HepG2 (cell line): ENCODE measurements around the gene AKR1A1. TPM values are rescaled to one million over a fixed set of nuclear protein-coding genes. Genes with fewer than 3 reads are reported as not detected.
A peak's percentile ranks its signal among the peaks of the same experiment; 100 is the strongest.

Experiments
- ATAC-seq: fragments of 200-7000 bp; cut with Tn5 transposase; 3 replicates; pipeline ENCODE4 v1.9.1; 2020; ENCODE audit warnings: mild to moderate bottlenecking, moderate library complexity
- BruUV-seq: library from RNA; stranded (reverse); fragments of 400-500 nt; replicated peaks from 2 replicates; lab custom pipeline; 2021; lab: Mats Ljungman, UMichigan
- CTCF ChIA-PET: fragments of 300-600 bp; formaldehyde crosslinking; extraction: SDS; loops from one replicate; lab custom pipeline; 2021; ENCODE audit warnings: low total read pairs, inconsistent platforms, low intra/inter-chr PET ratio; lab: Yijun Ruan, JAX
- POLR2A ChIA-PET: fragments of 350-600 bp; sonication (Branson Sonifier 250); formaldehyde crosslinking; loops from one replicate; lab custom pipeline; 2020; ENCODE audit warnings: antibody characterized with exemption, inconsistent platforms; lab: Yijun Ruan, JAX
- DNase-seq: peaks from one replicate; pipeline ENCODE4 v3.0.0-alpha.2; 2015; ENCODE audit warnings: low spot score
- FAIRE-seq: peaks from 3 replicates; lab custom pipeline; 2011; peaks lifted over from hg19 to GRCh38; lab: Jason Lieb, UNC
- H2AFZ ChIP-seq: one replicate; pipeline ENCODE4 v1.6.1; 2011; ENCODE audit warnings: low read length, inconsistent platforms
- H3K27ac ChIP-seq: fragments of 300-600 bp; 3 replicates; pipeline ENCODE4 v1.8.0; 2011; ENCODE audit warnings: mixed run types, mild to moderate bottlenecking, mixed read lengths, low read length, inconsistent platforms; ENCODE audit not compliant: insufficient read depth; ENCODE audit errors: extremely low read length
- H3K27me3 ChIP-seq, 2 experiments: fragments of 200-600 bp in 1 of 2; 2 replicates in 1 of 2; 3 replicates in 1 of 2; pipeline versions ENCODE4 v1.6.0 to v1.8.0; 2011; ENCODE audit warnings: low read length in 2 of 2, mild to moderate bottlenecking in 2 of 2, moderate library complexity in 2 of 2, inconsistent platforms in 1 of 2; ENCODE audit not compliant: insufficient read depth in 2 of 2, control insufficient read depth in 1 of 2
- H3K36me3 ChIP-seq, 2 experiments: fragments of 200-600 bp in 1 of 2; replicated peaks in 1 of 2; 2 replicates in 1 of 2; 3 replicates in 1 of 2; pipeline versions ENCODE4 v1.5.1 to v1.8.0; 2011; ENCODE audit warnings: low read length in 2 of 2, inconsistent platforms in 1 of 2; ENCODE audit not compliant: insufficient read depth in 2 of 2, control insufficient read depth in 1 of 2
- H3K4me1 ChIP-seq: 2 replicates; pipeline ENCODE4 v1.5.1; 2012; ENCODE audit warnings: low read length, inconsistent platforms; ENCODE audit not compliant: insufficient read depth
- H3K4me2 ChIP-seq: 2 replicates; pipeline ENCODE4 v1.6.0; 2011; ENCODE audit warnings: low read depth, low read length, inconsistent platforms
- H3K4me3 ChIP-seq, 3 experiments: fragments of 200-600 bp in 1 of 3; sonication (generic), shearing (Covaris generic) in 1 of 3; replicated peaks in 1 of 3; 2 replicates each; pipeline ENCODE4 v1.5.1; 2011 to 2016; ENCODE audit warnings: low read length in 3 of 3, inconsistent platforms in 2 of 3, low read depth in 2 of 3, mild to moderate bottlenecking in 2 of 3, control low read depth in 1 of 3, mixed read lengths in 1 of 3; ENCODE audit not compliant: insufficient read depth in 1 of 3
- H3K79me2 ChIP-seq: one replicate; pipeline ENCODE4 v1.6.1; 2011; ENCODE audit warnings: low read length, inconsistent platforms; ENCODE audit not compliant: insufficient read depth
- H3K9ac ChIP-seq: 2 replicates; pipeline ENCODE4 v1.6.0; 2011; ENCODE audit warnings: mild to moderate bottlenecking, low read depth, low read length, inconsistent platforms; ENCODE audit not compliant: insufficient read depth
- H3K9me3 ChIP-seq: 2 replicates; pipeline ENCODE4 v1.5.1; 2012; ENCODE audit warnings: mild to moderate bottlenecking, low read length
- H4K20me1 ChIP-seq: 2 replicates; pipeline ENCODE4 v1.6.0; 2011; ENCODE audit warnings: inconsistent platforms, mild to moderate bottlenecking, low read length, moderate library complexity; ENCODE audit not compliant: insufficient read depth
- CHCHD3 ChIP-seq: sonication (generic); formaldehyde crosslinking; IDR thresholded peaks from 2 replicates; pipeline ENCODE4 v1.8.0; 2022; ENCODE audit warnings: mild to moderate bottlenecking, missing genetic modification reagents, moderate library complexity
- HDAC2 ChIP-seq: sonication (generic); formaldehyde crosslinking; IDR thresholded peaks from 2 replicates; pipeline ENCODE4 v1.4.0; 2020; ENCODE audit warnings: missing genetic modification reagents
- MEF2D ChIP-seq: sonication (generic); formaldehyde crosslinking; IDR thresholded peaks from 2 replicates; pipeline ENCODE4 v1.5.1; 2020; ENCODE audit warnings: mild to moderate bottlenecking, missing genetic modification reagents
- MTF1 ChIP-seq: sonication (generic); formaldehyde crosslinking; IDR thresholded peaks from 2 replicates; pipeline ENCODE4 v1.5.0; 2020; ENCODE audit warnings: missing genetic modification reagents
- NFE2L1 ChIP-seq: sonication (generic); formaldehyde crosslinking; IDR thresholded peaks from 2 replicates; pipeline ENCODE4 v1.4.0; 2020; ENCODE audit warnings: missing genetic modification reagents, mild to moderate bottlenecking, borderline replicate concordance
- POLR2AphosphoS2 ChIP-seq: IDR thresholded peaks from 2 replicates; pipeline ENCODE4 v1.6.1; 2011; ENCODE audit warnings: low read depth, low read length, improper control_type of control experiment
- TBL1XR1 ChIP-seq: fragments of 150-350 bp; IDR thresholded peaks from 2 replicates; pipeline ENCODE4 v1.6.1; 2014; ENCODE audit warnings: borderline replicate concordance, low read length; ENCODE audit not compliant: partially characterized antibody
- ZMAT3 ChIP-seq: sonication (generic); formaldehyde crosslinking; conservative IDR thresholded peaks from 2 replicates; pipeline ENCODE4 v1.7.0; 2021; ENCODE audit warnings: missing genetic modification reagents
- ZNF567 ChIP-seq: sonication (generic); formaldehyde crosslinking; IDR thresholded peaks from 2 replicates; pipeline ENCODE4 v1.8.1; 2023; ENCODE audit warnings: mild to moderate bottlenecking, missing genetic modification reagents, borderline replicate concordance
- ZNF589 ChIP-seq: sonication (generic); formaldehyde crosslinking; conservative IDR thresholded peaks from 2 replicates; pipeline ENCODE4 v1.8.0; 2022; ENCODE audit warnings: mild to moderate bottlenecking, moderate library complexity, missing genetic modification reagents
- ZNF644 ChIP-seq: IDR thresholded peaks from 2 replicates; pipeline ENCODE4 v1.6.1; 2016; ENCODE audit warnings: low read depth
- ZNF704 ChIP-seq: sonication (generic); formaldehyde crosslinking; IDR thresholded peaks from 2 replicates; pipeline ENCODE4 v1.8.1; 2023; ENCODE audit warnings: mild to moderate bottlenecking, inconsistent platforms, moderate library complexity, missing genetic modification reagents, borderline replicate concordance
- WGBS: methylation state at CpG from one replicate; pipeline ENCODE4 v1.1.6; 2017; ENCODE audit warnings: low lambda C conversion rate; 5-methylcytosine and 5-hydroxymethylcytosine counted together
- in situ Hi-C: cut with HindIII; loops from 2 replicates; pipeline ENCODE4 v1.10.0; 2017; ENCODE audit warnings: low pct_unique_long_range_greater_than_20kb; ENCODE audit not compliant: extremely low pct_ligation_motif_present
- intact Hi-C: fragments of 100-400 bp; cut with micrococcal nuclease; formaldehyde crosslinking; loops from one replicate; pipeline ENCODE4 v1.10.0; 2022; ENCODE audit not compliant: unreplicated experiment
- polyA plus RNA-seq, 8 experiments: library from polyadenylated mRNA; depleted of rRNA in 3 of 8; stranded (reverse) in 7 of 8; unstranded in 1 of 8; fragments of >200 nt; fragmentation: Illumina TruSeq in 4 of 8; extraction: Trizol in 4 of 8; gene quantifications; 2 replicates each; pipeline versions ENCODE4 v1.2.1 to v1.2.3, GENCODE V29; 2011 to 2016; ENCODE audit warnings: low read depth in 4 of 8, missing spikeins in 1 of 8, mixed read lengths in 1 of 8; ENCODE audit not compliant: insufficient read depth in 1 of 8
- total RNA-seq, 5 experiments: library from RNA; depleted of rRNA; stranded (reverse); fragments of >200 nt; fragmentation: Illumina TruSeq; extraction: Trizol; gene quantifications; 2 replicates each; pipeline ENCODE4 v1.2.3, GENCODE V29; 2016; ENCODE audit warnings: low read depth in 1 of 5
- TF ChIP-seq, protein P1 (sequence below): sonication (generic); formaldehyde crosslinking; IDR thresholded peaks from 2 replicates; pipeline ENCODE4 v1.8.0; 2022; ENCODE audit warnings: missing genetic modification reagents, mild to moderate bottlenecking, borderline replicate concordance
- TF ChIP-seq, protein P2 (sequence below): sonication (generic); formaldehyde crosslinking; IDR thresholded peaks from 2 replicates; pipeline ENCODE4 v1.4.0; 2020; ENCODE audit warnings: mild to moderate bottlenecking, missing genetic modification reagents

The AKR1A1 gene
- total and polyA plus RNA-seq, 2 of the 13 experiments (the other 11 are each of a cell fraction or from before 2014, with no cell fraction given): 181 to 217 TPM

GRCh38 chr1:45615885-45616284 lies 65.3 kb downstream of the AKR1A1 start:
- no peak overlapping the region for H3K4me3 ChIP-seq
- H4K20me1 ChIP-seq: no peaks in the 10 kb centered on the region; the same call in 1 of the 2 replicates
- H2AFZ ChIP-seq: no peak overlapping the region
- no TSS peak for BruUV-seq
- no peak overlapping the region for H3K27ac ChIP-seq
- H3K9me3 ChIP-seq: no peaks in the 10 kb centered on the region
- intact Hi-C loops: no loop called here
- TF ChIP-seq, protein P1, sequence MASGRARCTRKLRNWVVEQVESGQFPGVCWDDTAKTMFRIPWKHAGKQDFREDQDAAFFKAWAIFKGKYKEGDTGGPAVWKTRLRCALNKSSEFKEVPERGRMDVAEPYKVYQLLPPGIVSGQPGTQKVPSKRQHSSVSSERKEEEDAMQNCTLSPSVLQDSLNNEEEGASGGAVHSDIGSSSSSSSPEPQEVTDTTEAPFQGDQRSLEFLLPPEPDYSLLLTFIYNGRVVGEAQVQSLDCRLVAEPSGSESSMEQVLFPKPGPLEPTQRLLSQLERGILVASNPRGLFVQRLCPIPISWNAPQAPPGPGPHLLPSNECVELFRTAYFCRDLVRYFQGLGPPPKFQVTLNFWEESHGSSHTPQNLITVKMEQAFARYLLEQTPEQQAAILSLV (CRISPR knock-in tag): no peak
- 0 out of 2 replicates have a peak, but pooled peaks have one; percentile 19 for TF ChIP-seq POLR2AphosphoS2
- TF ChIP-seq NFE2L1 (CRISPR knock-in tag): no peak
- TF ChIP-seq MTF1: no peak
- TF ChIP-seq MEF2D (CRISPR knock-in tag): no peak
- no peak for TF ChIP-seq HDAC2 (CRISPR knock-in tag)
- POLR2A ChIA-PET: no interaction called here
- H3K36me3 ChIP-seq: peaks cover 26 to 66% of the 10 kb centered on the region in 2 experiments
- peaks cover 11% of the 10 kb centered on the region for H3K4me1 ChIP-seq
- H3K4me2 ChIP-seq: no peak overlapping the region
- in situ Hi-C loops: no loop called here
- H3K9ac ChIP-seq: no peak overlapping the region
- H3K79me2 ChIP-seq: peaks cover 5% of the 10 kb centered on the region
- DNase-seq: no peak
- CTCF ChIA-PET: no interaction called here
- no peak for ATAC-seq
- 94% methylated on average over 1 of the region's 1 CpG for WGBS
- H3K27me3 ChIP-seq: no peaks in the 10 kb centered on the region
- no peak for FAIRE-seq

- H3K27ac ChIP-seq: no peak overlapping the region
- H3K79me2 ChIP-seq: no peaks in the 10 kb centered on the region
- no peak overlapping the region for H3K4me3 ChIP-seq
- peaks cover 11% of the 10 kb centered on the region for H3K4me1 ChIP-seq
- no peaks in the 10 kb centered on the region for H3K9me3 ChIP-seq
- DNase-seq (no peak), FAIRE-seq (no peak), ATAC-seq (no peak)
- BruUV-seq: no TSS peak
- in situ Hi-C loops: no loop called here
- 96% methylated on average over 4 of the region's 4 CpGs for WGBS
- POLR2A ChIA-PET: no interaction called here
- no peaks in the 10 kb centered on the region for H3K27me3 ChIP-seq
- H3K4me2 ChIP-seq: no peak overlapping the region
- intact Hi-C loops: no loop called here
- CTCF ChIA-PET: no interaction called here
- H4K20me1 ChIP-seq: no peaks in the 10 kb centered on the region; the same call in 1 of the 2 replicates
- H2AFZ ChIP-seq: no peak overlapping the region
- peaks cover 25 to 58% of the 10 kb centered on the region in 2 experiments for H3K36me3 ChIP-seq
- no peak overlapping the region for H3K9ac ChIP-seq
- TF ChIP-seq ZNF567 (no peak), CHCHD3 (CRISPR knock-in tag) (no peak), ZMAT3 (CRISPR knock-in tag) (no peak), ZNF704 (CRISPR knock-in tag) (no peak), TBL1XR1 (no peak), ZNF589 (no peak), ZNF644 (CRISPR knock-in tag) (no peak)
- TF ChIP-seq, protein P2, sequence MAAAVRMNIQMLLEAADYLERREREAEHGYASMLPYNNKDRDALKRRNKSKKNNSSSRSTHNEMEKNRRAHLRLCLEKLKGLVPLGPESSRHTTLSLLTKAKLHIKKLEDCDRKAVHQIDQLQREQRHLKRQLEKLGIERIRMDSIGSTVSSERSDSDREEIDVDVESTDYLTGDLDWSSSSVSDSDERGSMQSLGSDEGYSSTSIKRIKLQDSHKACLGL: no peak
Observed at GRCh38 chr1:45617618-45618017, 67.0 kb downstream of the AKR1A1 start.
